ENCODE measurements around the gene ZNF669.

GRCh38 chr1:247084771-247085170 lies 19.4 kb downstream of the ZNF669 start:
- TF ChIP-seq FOXA1 (IDR thresholded peaks at IDR 0.05) = no peak
- TF ChIP-seq BHLHE40 (IDR thresholded peaks at IDR 0.05; ENCODE audit: borderline replicate concordance) = no peak
- TF ChIP-seq SP1 (IDR thresholded peaks at IDR 0.05) = no peak
- no peak for TF ChIP-seq TARDBP (IDR thresholded peaks at IDR 0.05)
- TF ChIP-seq ELF4 (IDR thresholded peaks at IDR 0.05) = no peak
- TF ChIP-seq, protein P1, sequence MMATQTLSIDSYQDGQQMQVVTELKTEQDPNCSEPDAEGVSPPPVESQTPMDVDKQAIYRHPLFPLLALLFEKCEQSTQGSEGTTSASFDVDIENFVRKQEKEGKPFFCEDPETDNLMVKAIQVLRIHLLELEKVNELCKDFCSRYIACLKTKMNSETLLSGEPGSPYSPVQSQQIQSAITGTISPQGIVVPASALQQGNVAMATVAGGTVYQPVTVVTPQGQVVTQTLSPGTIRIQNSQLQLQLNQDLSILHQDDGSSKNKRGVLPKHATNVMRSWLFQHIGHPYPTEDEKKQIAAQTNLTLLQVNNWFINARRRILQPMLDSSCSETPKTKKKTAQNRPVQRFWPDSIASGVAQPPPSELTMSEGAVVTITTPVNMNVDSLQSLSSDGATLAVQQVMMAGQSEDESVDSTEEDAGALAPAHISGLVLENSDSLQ (IDR thresholded peaks at IDR 0.05) = no peak
- no peak for TF ChIP-seq SUZ12 (IDR thresholded peaks at IDR 0.05)
